ENCODE results near the gene SNTG2. TPM values are rescaled to one million over a fixed set of nuclear protein-coding genes. Genes with fewer than 3 reads are reported as not detected.

SNTG2 gene
- total and polyA plus RNA-seq, 2 of the 13 experiments (the other 11 are each of a cell fraction or from before 2014, with no cell fraction given) = not detected

- FAIRE-seq (no peak), DNase-seq (ENCODE audit: low spot score) (no peak), ATAC-seq (no peak)
- TF ChIP-seq ZNF670 (CRISPR knock-in tag; IDR thresholded peaks at IDR 0.05; ENCODE audit: borderline replicate concordance) = no peak
- TF ChIP-seq RBM39 (IDR thresholded peaks at IDR 0.05; ENCODE audit: low read depth, low read length, poor library complexity, severe bottlenecking) = no peak
- TF ChIP-seq, protein P1, sequence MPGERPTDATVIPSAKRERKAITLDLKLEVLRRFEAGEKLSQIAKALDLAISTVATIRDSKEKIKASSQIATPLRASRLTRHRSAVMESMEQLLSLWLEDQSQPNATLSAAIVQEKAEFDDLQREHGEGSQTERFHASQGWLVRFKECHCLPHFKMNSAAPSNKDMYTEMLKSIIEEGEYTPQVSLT (CRISPR knock-in tag; IDR thresholded peaks at IDR 0.05; ENCODE audit: borderline replicate concordance, low read depth) = no peak
- TF ChIP-seq, protein P2, sequence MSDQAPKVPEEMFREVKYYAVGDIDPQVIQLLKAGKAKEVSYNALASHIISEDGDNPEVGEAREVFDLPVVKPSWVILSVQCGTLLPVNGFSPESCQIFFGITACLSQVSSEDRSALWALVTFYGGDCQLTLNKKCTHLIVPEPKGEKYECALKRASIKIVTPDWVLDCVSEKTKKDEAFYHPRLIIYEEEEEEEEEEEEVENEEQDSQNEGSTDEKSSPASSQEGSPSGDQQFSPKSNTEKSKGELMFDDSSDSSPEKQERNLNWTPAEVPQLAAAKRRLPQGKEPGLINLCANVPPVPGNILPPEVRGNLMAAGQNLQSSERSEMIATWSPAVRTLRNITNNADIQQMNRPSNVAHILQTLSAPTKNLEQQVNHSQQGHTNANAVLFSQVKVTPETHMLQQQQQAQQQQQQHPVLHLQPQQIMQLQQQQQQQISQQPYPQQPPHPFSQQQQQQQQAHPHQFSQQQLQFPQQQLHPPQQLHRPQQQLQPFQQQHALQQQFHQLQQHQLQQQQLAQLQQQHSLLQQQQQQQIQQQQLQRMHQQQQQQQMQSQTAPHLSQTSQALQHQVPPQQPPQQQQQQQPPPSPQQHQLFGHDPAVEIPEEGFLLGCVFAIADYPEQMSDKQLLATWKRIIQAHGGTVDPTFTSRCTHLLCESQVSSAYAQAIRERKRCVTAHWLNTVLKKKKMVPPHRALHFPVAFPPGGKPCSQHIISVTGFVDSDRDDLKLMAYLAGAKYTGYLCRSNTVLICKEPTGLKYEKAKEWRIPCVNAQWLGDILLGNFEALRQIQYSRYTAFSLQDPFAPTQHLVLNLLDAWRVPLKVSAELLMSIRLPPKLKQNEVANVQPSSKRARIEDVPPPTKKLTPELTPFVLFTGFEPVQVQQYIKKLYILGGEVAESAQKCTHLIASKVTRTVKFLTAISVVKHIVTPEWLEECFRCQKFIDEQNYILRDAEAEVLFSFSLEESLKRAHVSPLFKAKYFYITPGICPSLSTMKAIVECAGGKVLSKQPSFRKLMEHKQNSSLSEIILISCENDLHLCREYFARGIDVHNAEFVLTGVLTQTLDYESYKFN (CRISPR knock-in tag; conservative IDR thresholded peaks at IDR 0.05) = no peak
- TF ChIP-seq HOXA5 (CRISPR knock-in tag; IDR thresholded peaks at IDR 0.05) = no peak
- TF ChIP-seq CREM (IDR thresholded peaks at IDR 0.05) = no peak
- TF ChIP-seq CREM (CRISPR knock-in tag; IDR thresholded peaks at IDR 0.05) = no peak
- no peak for TF ChIP-seq ZNF44 (CRISPR knock-in tag; IDR thresholded peaks at IDR 0.05)
- no peak for TF ChIP-seq MED8 (CRISPR knock-in tag; IDR thresholded peaks at IDR 0.05; ENCODE audit: insufficient replicate concordance)
- TF ChIP-seq MLLT10 (CRISPR knock-in tag; IDR thresholded peaks at IDR 0.05) = no peak
- no peak for TF ChIP-seq MZF1 (CRISPR knock-in tag; IDR thresholded peaks at IDR 0.05; ENCODE audit: borderline replicate concordance)
- TF ChIP-seq KMT2B (CRISPR knock-in tag; IDR thresholded peaks at IDR 0.05) = no peak
- no peak for TF ChIP-seq CENPT (CRISPR knock-in tag; IDR thresholded peaks at IDR 0.05; ENCODE audit: low read depth)
- peaks cover 7% of the 10 kb centered on the region; the same call in 1 of the 2 replicates for H3K9me3 ChIP-seq (ENCODE audit: low read length)
- peaks cover 0 to 23% of the 10 kb centered on the region in 2 experiments; a peak in 3 of 5 replicates for H3K27me3 ChIP-seq (ENCODE audit: control insufficient read depth in 1 of 2, insufficient read depth in 2 of 2, low read length in 2 of 2)
- H3K4me2 ChIP-seq (ENCODE audit: low read depth, low read length) = no peak overlapping the region
- no peaks in the 10 kb centered on the region for H4K20me1 ChIP-seq (ENCODE audit: insufficient read depth, low read length)
- H3K36me3 ChIP-seq (replicated peaks in 1 of 2; ENCODE audit: control insufficient read depth in 1 of 2, insufficient read depth in 2 of 2, low read length in 2 of 2) = no peaks in the 10 kb centered on the region
- WGBS (ENCODE audit: low lambda C conversion rate) = 19% methylated on average over 5 of the region's 8 CpGs
- no peaks in the 10 kb centered on the region for H3K79me2 ChIP-seq (ENCODE audit: insufficient read depth, low read length)
- CTCF ChIA-PET (ENCODE audit: low intra/inter-chr PET ratio, low total read pairs) = no interaction called here
- in situ Hi-C loops (cut with HindIII; ENCODE audit: extremely low pct_ligation_motif_present, low pct_unique_long_range_greater_than_20kb) (no loop called here), intact Hi-C loops (cut with micrococcal nuclease; ENCODE audit: unreplicated experiment) (no loop called here)
- H3K4me1 ChIP-seq (ENCODE audit: insufficient read depth, low read length) = no peaks in the 10 kb centered on the region
- H3K4me3 ChIP-seq (replicated peaks in 1 of 3; ENCODE audit: insufficient read depth in 1 of 3, low read depth in 2 of 3, low read length in 3 of 3) = no peak overlapping the region
- BruUV-seq (replicated peaks) = no TSS peak
- H3K9ac ChIP-seq (ENCODE audit: insufficient read depth, low read depth, low read length) = no peak overlapping the region
- no peak overlapping the region for H3K27ac ChIP-seq (ENCODE audit: extremely low read length, insufficient read depth, low read length)
- POLR2A ChIA-PET = no interaction called here
- H2AFZ ChIP-seq (ENCODE audit: low read length) = no peak overlapping the region
These were observed 319.2 kb downstream of the SNTG2 start for GRCh38 chr2:1269812-1270211.
